Measurements from ENCODE around the gene CBX4.
A peak's percentile ranks its signal among the peaks of the same experiment; 100 is the strongest.

DNA sequence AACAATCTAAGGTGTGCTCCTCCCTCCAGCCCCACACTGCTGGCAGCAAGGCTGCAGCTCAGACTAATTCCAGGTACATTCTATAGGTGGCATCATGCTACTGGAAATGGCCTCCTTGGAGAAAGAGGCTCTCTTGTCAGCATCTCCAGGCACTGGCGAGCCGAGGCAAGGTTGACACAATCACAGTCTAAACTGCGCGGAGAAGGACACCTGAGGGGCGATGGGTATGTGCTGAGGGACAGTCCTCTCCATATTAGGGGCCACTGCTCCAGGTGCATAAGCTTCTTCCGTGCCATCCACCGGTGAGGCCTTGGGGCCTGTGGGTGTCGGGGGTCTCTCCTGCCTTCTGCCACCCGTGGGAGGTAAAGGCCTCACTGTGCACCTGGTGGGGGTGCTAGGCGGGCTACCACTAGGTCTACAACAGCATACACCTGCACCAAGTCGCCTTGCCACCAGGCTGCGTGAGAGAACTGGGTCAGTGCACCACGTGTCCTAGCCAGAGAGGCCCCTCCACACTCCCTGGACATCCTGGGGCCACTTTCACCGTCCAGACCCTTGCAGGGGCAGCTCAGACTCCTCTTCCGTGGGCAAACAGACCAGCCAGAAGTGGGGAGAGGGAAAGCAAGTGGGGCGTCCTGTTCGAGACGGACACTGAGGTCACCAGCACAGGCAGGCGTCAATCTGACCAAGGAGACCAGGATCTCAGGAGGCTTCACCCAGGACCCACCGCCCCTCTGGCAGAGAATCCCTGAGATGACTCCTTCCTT, 30.3 kb downstream of the CBX4 start:
- TF ChIP-seq CTCF (optimal IDR thresholded peaks at IDR 0.05 in 1 of 3, IDR thresholded peaks at IDR 0.05 in 1 of 3, conservative IDR thresholded peaks at IDR 0.05 in 1 of 3; ENCODE audit: extremely low read depth in 1 of 3, insufficient read depth in 2 of 3, low read length in 3 of 3): peak; percentile 64 to 92 (median 77)
- TF ChIP-seq EZH2 (IDR thresholded peaks at IDR 0.05; ENCODE audit: low read length): peak; percentile 63

Data from keratinocyte (primary cell).